Naive thymus-derived CD4-positive, alpha-beta T cell (primary cell): Measurements from ENCODE around the gene PIGZ. TPM values are rescaled to one million over a fixed set of nuclear protein-coding genes. Genes with fewer than 3 reads are reported as not detected.

Experiments used
- ATAC-seq: fragments of 150-1000 bp; cut with Tn5 transposase; 2 replicates; pipeline ENCODE4 v1.10.0; 2021; ENCODE audit warnings: mild to moderate bottlenecking, moderate library complexity
- CTCF ChIA-PET: fragments of 350-600 bp; sonication (Branson Sonifier 250); formaldehyde crosslinking; loops from one replicate; lab custom pipeline; 2021; ENCODE audit warnings: antibody characterized with exemption; lab: Charles Lee
- POLR2A ChIA-PET: fragments of 350-600 bp; sonication (Branson Sonifier 250); formaldehyde crosslinking; loops from one replicate; lab custom pipeline; 2021; ENCODE audit warnings: antibody characterized with exemption, inconsistent platforms; lab: Charles Lee
- DNase-seq, 9 donors: peaks; one replicate each; pipeline versions ENCODE4 v3.0.0 to v3.0.0-alpha.2; 2020 to 2022; ENCODE audit warnings: mixed read lengths in 1 of 9
- H3K27ac ChIP-seq: one replicate; pipeline ENCODE4 v1.7.0; 2013; ENCODE audit warnings: mild to moderate bottlenecking, low read depth, low read length, moderate library complexity
- H3K27me3 ChIP-seq, 2 donors: one replicate each; pipeline ENCODE4 v1.7.0; 2013; ENCODE audit warnings: low read length in 2 of 2, mild to moderate bottlenecking in 2 of 2, moderate library complexity in 2 of 2; ENCODE audit not compliant: control insufficient read depth in 2 of 2, insufficient read depth in 2 of 2
- H3K36me3 ChIP-seq, 3 experiments: 1 replicate in 2 of 3; 2 replicates in 1 of 3; pipeline ENCODE4 v1.7.0; 2013; ENCODE audit warnings: low read length in 3 of 3, mild to moderate bottlenecking in 3 of 3, moderate library complexity in 1 of 3; ENCODE audit not compliant: insufficient read depth in 3 of 3, control insufficient read depth in 2 of 3
- H3K4me1 ChIP-seq, 2 donors: one replicate each; pipeline ENCODE4 v1.7.0; 2013; ENCODE audit warnings: low read length in 2 of 2, mild to moderate bottlenecking in 2 of 2, moderate library complexity in 1 of 2; ENCODE audit not compliant: control insufficient read depth in 2 of 2, insufficient read depth in 2 of 2
- H3K4me3 ChIP-seq: 2 replicates; pipeline ENCODE4 v1.7.0; 2013; ENCODE audit warnings: mild to moderate bottlenecking, low read length
- H3K9me3 ChIP-seq, 3 experiments: 1 replicate in 2 of 3; 2 replicates in 1 of 3; pipeline ENCODE4 v1.7.0; 2013; ENCODE audit warnings: low read length in 3 of 3; ENCODE audit not compliant: control insufficient read depth in 2 of 3
- H3K27ac Mint-ChIP-seq, 9 donors: one replicate each; pipeline ENCODE4 v1.8.0; 2020 to 2022; ENCODE audit warnings: mixed read lengths in 9 of 9, mild to moderate bottlenecking in 8 of 9, moderate library complexity in 5 of 9, inconsistent platforms in 2 of 9
- H3K27me3 Mint-ChIP-seq, 5 donors: one replicate each; pipeline ENCODE4 v1.8.0; 2021 to 2022; ENCODE audit warnings: mixed read lengths in 5 of 5, mild to moderate bottlenecking in 1 of 5
- H3K36me3 Mint-ChIP-seq, 5 donors: one replicate each; pipeline ENCODE4 v1.8.0; 2020 to 2022; ENCODE audit warnings: mixed read lengths in 5 of 5, mild to moderate bottlenecking in 3 of 5, inconsistent platforms in 1 of 5
- H3K4me1 Mint-ChIP-seq, 7 donors: one replicate each; pipeline ENCODE4 v1.8.0; 2020 to 2022; ENCODE audit warnings: mixed read lengths in 7 of 7, mild to moderate bottlenecking in 3 of 7, inconsistent platforms in 1 of 7
- H3K4me3 Mint-ChIP-seq, 10 donors: one replicate each; pipeline ENCODE4 v1.8.0; 2020 to 2022; ENCODE audit warnings: mild to moderate bottlenecking in 10 of 10, mixed read lengths in 10 of 10, moderate library complexity in 6 of 10, inconsistent platforms in 2 of 10
- H3K9me3 Mint-ChIP-seq, 11 donors: one replicate each; pipeline ENCODE4 v1.8.0; 2020 to 2022; ENCODE audit warnings: mixed read lengths in 11 of 11, mild to moderate bottlenecking in 4 of 11, inconsistent platforms in 1 of 11, moderate library complexity in 1 of 11
- intact Hi-C, 2 donors: fragments of 100-400 bp; cut with micrococcal nuclease; formaldehyde crosslinking; loops; one replicate each; pipeline ENCODE4 v1.15.1; 2023
- polyA plus RNA-seq, 2 donors: library from polyadenylated mRNA; unstranded; fragments of 300-500 nt; fragmentation: Illumina TruSeq; gene quantifications; one replicate each; pipeline ENCODE4 v1.2.3, GENCODE V29; 2021
- total RNA-seq, 6 experiments: library from RNA in 5 of 6; stranded (reverse) in 5 of 6; gene quantifications; 1 replicate in 5 of 6; 2 replicates in 1 of 6; pipeline ENCODE4 v1.2.3 and lab custom pipeline; 2021 to 2026

PIGZ gene
- total and polyA plus RNA-seq, 7 experiments from 2014 or later = 0.20 to 2.7 (median 0.78) TPM; not detected in 1

DNA sequence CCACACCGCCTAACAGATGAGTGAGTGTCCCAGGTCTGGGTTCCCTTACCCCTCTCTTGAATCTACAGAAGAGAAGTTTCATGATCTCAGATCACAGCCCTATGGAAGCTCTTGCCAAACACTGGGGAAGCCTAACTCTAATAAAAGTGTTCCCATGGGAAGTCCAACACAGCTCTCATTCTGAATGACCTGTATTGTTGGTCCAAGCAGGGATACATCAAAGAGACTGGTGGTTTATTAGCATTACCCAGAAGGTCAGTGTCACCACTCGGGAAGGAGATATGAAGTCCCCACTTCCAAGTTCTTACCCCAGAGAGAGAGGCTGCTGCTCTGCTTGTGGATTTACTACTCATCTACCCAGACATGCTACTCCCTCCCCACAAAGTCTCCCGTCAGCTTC, 17.3 kb downstream of the PIGZ start:
- H3K9me3 ChIP-seq = no peaks in the 10 kb centered on the region
- intact Hi-C loops = no loop called here
- POLR2A ChIA-PET = interaction anchor here (1.2 to 2.9 kb wide), 2 partner anchors 9 to 83 kb away, joined by 3 to 12 read pairs; partner anchors contain the start of genes NCBP2 and SENP5

DNA sequence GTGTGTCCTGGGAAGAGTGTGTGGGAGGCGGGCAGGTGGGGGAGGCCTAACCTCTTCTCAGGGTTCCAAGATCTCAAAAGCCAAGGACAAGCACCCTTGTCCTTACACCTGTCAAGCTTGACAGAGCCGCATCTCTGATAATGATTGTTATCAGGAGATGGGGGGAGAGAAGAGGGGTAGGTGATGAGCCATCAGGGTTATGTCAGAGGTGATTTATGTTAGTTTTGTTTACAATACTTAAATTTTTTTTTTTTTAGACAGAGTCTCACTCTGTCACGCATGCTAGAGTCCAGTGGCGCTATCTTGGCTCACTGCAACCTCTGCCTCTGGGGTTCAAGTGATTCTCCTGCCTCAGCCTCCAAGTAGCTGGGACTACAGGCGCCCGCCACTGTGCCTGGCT, 18.9 kb downstream of the PIGZ start:
- intact Hi-C loops = no loop called here

More for the DNA sequence above, 17.3 kb downstream of the PIGZ start:
- DNase-seq = no peak
- peaks cover 0 to 7% (median 0%) of the 10 kb centered on the region in 7 donors for H3K4me1 Mint-ChIP-seq
- H3K9me3 Mint-ChIP-seq = peaks cover 0 to 1% (median 0%) of the 10 kb centered on the region in 11 donors
- ATAC-seq = no peak
- CTCF ChIA-PET = no interaction called here
- peaks cover 0 to 13% (median 0%) of the 10 kb centered on the region in 5 donors for H3K27me3 Mint-ChIP-seq
- H3K27ac Mint-ChIP-seq = no peak overlapping the region
- H3K27me3 ChIP-seq = no peaks in the 10 kb centered on the region
- no peak overlapping the region for H3K27ac ChIP-seq
- no peaks in the 10 kb centered on the region for H3K36me3 ChIP-seq
- H3K36me3 Mint-ChIP-seq = peaks cover 0 to 3% (median 0%) of the 10 kb centered on the region in 5 donors
- H3K4me3 ChIP-seq = no peak overlapping the region
- H3K4me1 ChIP-seq = no peaks in the 10 kb centered on the region
- no peak overlapping the region for H3K4me3 Mint-ChIP-seq

DNA sequence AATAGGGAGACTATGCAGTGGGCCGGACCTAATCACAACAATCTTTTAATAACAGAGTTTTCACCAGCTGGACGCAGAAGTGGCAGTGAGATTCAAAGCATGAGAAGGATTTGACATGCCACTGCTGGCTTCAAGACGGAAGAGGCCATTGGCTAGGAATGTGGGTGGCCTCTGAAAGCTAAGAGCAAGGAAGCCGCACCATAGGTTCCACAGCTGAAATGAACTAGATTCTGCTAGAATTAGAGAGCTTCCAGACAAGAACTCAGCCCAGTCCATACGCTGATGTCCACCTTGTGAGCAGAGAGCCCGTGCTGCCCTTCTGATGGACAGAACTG, 19.4 kb downstream of the PIGZ start:
- H3K4me3 Mint-ChIP-seq = no peak overlapping the region
- H3K36me3 ChIP-seq = no peaks in the 10 kb centered on the region
- H3K27ac Mint-ChIP-seq = no peak overlapping the region
- no peaks in the 10 kb centered on the region for H3K4me1 ChIP-seq
- H3K27me3 ChIP-seq = no peaks in the 10 kb centered on the region
- H3K27ac ChIP-seq = no peak overlapping the region
- H3K4me1 Mint-ChIP-seq = peaks cover 7 to 11% (median 8%) of the 10 kb centered on the region in 7 donors
- no peaks in the 10 kb centered on the region for H3K9me3 Mint-ChIP-seq
- H3K4me3 ChIP-seq = no peak overlapping the region
- H3K9me3 ChIP-seq = no peaks in the 10 kb centered on the region
- H3K36me3 Mint-ChIP-seq = peaks cover 0 to 8% (median 0%) of the 10 kb centered on the region in 5 donors
- CTCF ChIA-PET = no interaction called here
- no peak for DNase-seq
- POLR2A ChIA-PET = no interaction called here
- intact Hi-C loops = no loop called here
- ATAC-seq = no peak
- H3K27me3 Mint-ChIP-seq = peaks cover 0 to 5% (median 0%) of the 10 kb centered on the region in 5 donors

More for the DNA sequence above, 18.9 kb downstream of the PIGZ start:
- H3K4me1 ChIP-seq = no peaks in the 10 kb centered on the region
- DNase-seq = no peak
- Mint-ChIP-seq H3K27ac (no peak overlapping the region), H3K4me1 (peaks cover 2 to 8% (median 3%) of the 10 kb centered on the region in 7 donors), H3K4me3 (no peak overlapping the region), H3K9me3 (no peaks in the 10 kb centered on the region), H3K36me3 (peaks cover 0 to 6% (median 0%) of the 10 kb centered on the region in 5 donors), H3K27me3 (peaks cover 0 to 10% (median 0%) of the 10 kb centered on the region in 5 donors)
- H3K36me3 ChIP-seq = no peaks in the 10 kb centered on the region
- ChIA-PET POLR2A (interaction anchor here (2.9 kb wide), 1 partner anchor 8 kb away, joined by 12 read pairs; the partner anchor contains the start of gene NCBP2), CTCF (interaction anchor here (0.8 kb wide), 1 partner anchor 463 kb away, joined by 4 read pairs; no protein-coding TSS in a partner anchor)
- no peaks in the 10 kb centered on the region for H3K9me3 ChIP-seq
- no peaks in the 10 kb centered on the region for H3K27me3 ChIP-seq
- no peak overlapping the region for H3K27ac ChIP-seq
- ATAC-seq = no peak
- H3K4me3 ChIP-seq = no peak overlapping the region

DNA sequence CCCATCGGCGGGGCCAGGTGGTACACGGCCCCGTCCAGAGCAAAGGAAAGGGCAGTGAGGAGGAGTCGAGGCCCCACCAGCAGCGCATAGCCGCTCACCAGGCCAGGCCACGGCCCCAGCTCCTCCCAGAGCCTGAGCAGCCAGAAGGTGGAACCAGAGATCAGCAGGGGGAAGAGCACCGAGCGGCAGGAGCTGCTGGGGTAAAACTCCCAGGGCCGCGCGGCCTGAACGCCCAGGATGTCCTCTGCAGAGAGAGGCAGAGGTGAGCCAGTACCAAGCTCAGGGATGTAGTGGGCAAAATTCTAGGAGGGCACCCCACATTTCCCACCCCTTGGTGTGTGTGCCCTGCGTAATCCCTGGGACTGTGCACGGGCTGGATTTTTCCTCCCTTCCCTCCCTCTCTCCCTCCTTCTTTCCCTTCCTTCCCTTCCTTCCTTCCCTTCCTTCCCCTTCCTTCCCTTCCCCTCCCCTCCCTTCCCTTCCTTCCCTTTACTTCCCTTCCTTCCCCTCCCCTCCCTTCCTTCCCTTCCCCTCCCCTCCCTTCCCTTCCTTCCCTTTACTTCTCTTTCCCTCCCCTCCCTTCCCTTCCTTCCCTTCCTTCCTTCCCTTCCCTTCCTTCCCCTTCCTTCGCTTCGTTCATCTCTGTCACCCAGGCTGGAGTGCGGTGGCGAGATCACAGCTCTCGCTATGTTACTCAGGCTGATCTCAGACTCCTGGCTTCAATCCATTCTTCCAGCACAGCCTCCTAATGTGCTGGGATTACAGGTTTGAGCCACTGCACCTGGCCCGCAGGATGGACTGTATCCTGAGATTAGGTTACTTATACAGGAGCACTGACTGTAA, 20.0 kb downstream of the PIGZ start:
- H3K9me3 ChIP-seq = no peaks in the 10 kb centered on the region
- H3K4me1 Mint-ChIP-seq = peaks cover 10 to 14% (median 13%) of the 10 kb centered on the region in 7 donors
- peaks cover 0 to 5% (median 0%) of the 10 kb centered on the region in 5 donors for H3K27me3 Mint-ChIP-seq
- H3K27ac Mint-ChIP-seq = no peak overlapping the region
- no peak overlapping the region for H3K4me3 Mint-ChIP-seq
- no peaks in the 10 kb centered on the region for H3K9me3 Mint-ChIP-seq
- DNase-seq (no peak), ATAC-seq (no peak)
- no peak overlapping the region for H3K4me3 ChIP-seq
- ChIA-PET CTCF (no interaction called here), POLR2A (no interaction called here)
- no peak overlapping the region for H3K27ac ChIP-seq
- H3K4me1 ChIP-seq = peaks cover 1 to 4% of the 10 kb centered on the region in 2 donors
- H3K36me3 ChIP-seq = no peaks in the 10 kb centered on the region
- H3K36me3 Mint-ChIP-seq = peaks cover 0 to 8% (median 0%) of the 10 kb centered on the region in 5 donors
- H3K27me3 ChIP-seq = no peaks in the 10 kb centered on the region
- intact Hi-C loops = no loop called here

DNA sequence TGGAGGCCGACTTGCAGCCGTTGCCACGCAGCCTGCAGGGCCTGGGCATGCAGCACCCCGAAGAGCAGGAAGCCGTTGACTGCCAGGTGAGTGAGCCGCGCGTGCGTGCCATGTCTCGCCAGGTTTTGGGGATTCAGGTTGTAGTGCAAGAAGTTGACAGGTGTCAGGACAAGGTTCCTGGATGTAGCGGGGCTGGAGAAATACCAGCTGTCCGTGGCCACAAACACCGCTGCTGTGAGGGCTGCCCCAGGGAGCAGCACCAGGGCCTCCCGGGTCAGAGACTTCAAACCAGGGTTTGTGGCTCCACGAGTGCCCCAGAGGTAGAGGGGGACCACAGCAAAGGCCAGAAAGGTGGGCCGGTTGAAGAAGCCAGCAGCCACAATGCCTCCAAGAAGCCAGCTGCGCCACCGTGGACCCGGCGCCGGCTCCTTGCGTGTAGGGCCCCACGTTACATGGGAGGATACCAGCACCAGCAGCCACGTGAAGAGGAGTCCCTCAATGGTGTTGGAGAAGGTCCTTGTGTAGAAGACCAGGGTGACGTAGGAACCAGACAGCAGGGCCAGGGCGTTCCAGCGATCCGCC, 20.7 kb downstream of the PIGZ start:
- Histone ChIP-seq H3K27me3 (no peaks in the 10 kb centered on the region), H3K36me3 (peaks cover 0 to 2% (median 0%) of the 10 kb centered on the region in 3 experiments), H3K4me1 (peaks cover 8 to 10% of the 10 kb centered on the region in 2 donors), H3K27ac (no peak overlapping the region), H3K4me3 (no peak overlapping the region), H3K9me3 (no peaks in the 10 kb centered on the region)
- H3K4me3 Mint-ChIP-seq = no peak overlapping the region
- POLR2A ChIA-PET = no interaction called here
- intact Hi-C loops = no loop called here
- ATAC-seq (no peak), DNase-seq (no peak)
- CTCF ChIA-PET = no interaction called here
- H3K36me3 Mint-ChIP-seq = peaks cover 0 to 8% (median 0%) of the 10 kb centered on the region in 5 donors
- peaks cover 16 to 21% (median 20%) of the 10 kb centered on the region in 7 donors for H3K4me1 Mint-ChIP-seq
- peaks cover 0 to under 1% (median 0%) of the 10 kb centered on the region in 5 donors for H3K27me3 Mint-ChIP-seq
- no peak overlapping the region for H3K27ac Mint-ChIP-seq
- no peaks in the 10 kb centered on the region for H3K9me3 Mint-ChIP-seq

DNA sequence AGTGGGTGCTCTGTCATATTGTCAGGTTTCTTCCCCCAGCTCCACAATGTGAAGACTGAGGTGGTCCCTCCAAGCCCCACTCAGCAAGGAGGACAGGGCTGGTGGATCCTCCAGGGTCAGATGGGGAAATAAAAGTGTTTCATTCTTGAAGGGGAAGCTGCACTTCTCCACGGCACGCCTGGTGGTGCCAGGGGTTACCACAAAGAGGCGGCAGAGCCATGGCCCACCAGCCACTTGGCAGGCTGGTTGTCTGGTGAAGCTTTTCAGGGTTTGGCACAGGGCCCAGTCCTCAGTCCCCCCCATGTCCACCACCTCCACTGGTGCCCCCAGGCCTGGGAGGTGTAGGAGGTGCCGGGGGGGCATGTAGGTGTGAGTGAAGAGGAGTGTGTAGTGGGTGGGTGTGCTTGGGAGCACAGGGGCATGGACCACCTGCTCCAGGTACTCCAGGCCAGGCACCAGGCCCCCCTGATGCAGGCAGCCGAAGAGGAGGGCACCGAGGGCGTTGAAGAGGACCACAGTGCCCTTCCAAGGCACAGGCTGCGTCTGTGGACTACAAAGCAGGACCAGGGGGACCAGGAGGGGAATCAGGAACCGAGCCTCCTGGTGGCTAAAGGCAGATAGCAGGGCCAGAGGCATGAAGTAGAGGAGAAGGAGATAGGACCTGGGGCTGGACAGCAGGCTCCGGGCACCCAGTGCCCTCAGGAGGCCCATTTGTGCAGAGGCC, 21.3 kb downstream of the PIGZ start:
- Mint-ChIP-seq H3K4me1 (peaks cover 17 to 25% (median 23%) of the 10 kb centered on the region in 7 donors), H3K9me3 (peaks cover 0 to 3% (median 0%) of the 10 kb centered on the region in 11 donors), H3K36me3 (peaks cover 0 to 8% (median 3%) of the 10 kb centered on the region in 5 donors), H3K27ac (no peak overlapping the region), H3K27me3 (peaks cover 0 to 3% (median 0%) of the 10 kb centered on the region in 5 donors), H3K4me3 (no peak overlapping the region)
- intact Hi-C loops = no loop called here
- Histone ChIP-seq H3K4me3 (no peak overlapping the region), H3K27me3 (no peaks in the 10 kb centered on the region), H3K4me1 (peaks cover 9 to 10% of the 10 kb centered on the region in 2 donors), H3K9me3 (no peaks in the 10 kb centered on the region), H3K36me3 (peaks cover 0 to 6% (median 0%) of the 10 kb centered on the region in 3 experiments), H3K27ac (no peak overlapping the region)
- CTCF ChIA-PET = no interaction called here
- no peak for DNase-seq
- no peak for ATAC-seq
- POLR2A ChIA-PET = interaction anchor here (1.1 kb wide), 1 partner anchor 79 kb away, joined by 3 read pairs; the partner anchor contains the start of gene SENP5
